DOHH2 (cell line): Measurements from ENCODE around the gene HCLS1.

ENCODE experiments used
- EZH2phosphoT487 ChIP-seq: fragments of 200-600 bp; sonication (generic); IDR thresholded peaks from 2 replicates; pipeline ENCODE4 v1.6.1; 2017; ENCODE audit warnings: borderline replicate concordance, mild to moderate bottlenecking, antibody characterized with exemption, low read length, moderate library complexity, mixed read lengths
- TF ChIP-seq, protein P1 (sequence below): fragments of 200-600 bp; sonication (generic); IDR thresholded peaks from one replicate; pipeline ENCODE4 v1.5.1; 2014; ENCODE audit warnings: antibody characterized with exemption, mild to moderate bottlenecking, low read depth, low read length; ENCODE audit not compliant: poor library complexity, severe bottlenecking

DNA sequence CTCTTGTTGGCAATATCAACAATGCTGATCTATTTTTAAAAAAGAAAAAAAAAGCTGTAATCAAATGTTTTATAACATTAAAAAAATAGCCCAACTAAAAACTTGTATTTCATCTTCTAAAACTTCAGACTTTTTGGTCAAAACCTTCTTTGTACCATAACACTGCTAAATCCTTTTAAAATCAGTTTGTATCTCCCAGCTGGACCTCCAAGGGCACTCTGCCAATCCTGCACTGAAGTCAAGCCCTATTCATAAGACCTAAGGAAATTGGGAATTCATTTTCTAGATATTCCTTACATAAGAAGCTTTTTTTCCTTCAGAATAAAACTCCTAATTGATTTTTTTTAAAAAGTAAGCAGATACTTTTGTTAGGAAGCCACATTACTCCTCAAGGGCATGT lies 38.2 kb upstream of the HCLS1 start:
- TF ChIP-seq, protein P1, sequence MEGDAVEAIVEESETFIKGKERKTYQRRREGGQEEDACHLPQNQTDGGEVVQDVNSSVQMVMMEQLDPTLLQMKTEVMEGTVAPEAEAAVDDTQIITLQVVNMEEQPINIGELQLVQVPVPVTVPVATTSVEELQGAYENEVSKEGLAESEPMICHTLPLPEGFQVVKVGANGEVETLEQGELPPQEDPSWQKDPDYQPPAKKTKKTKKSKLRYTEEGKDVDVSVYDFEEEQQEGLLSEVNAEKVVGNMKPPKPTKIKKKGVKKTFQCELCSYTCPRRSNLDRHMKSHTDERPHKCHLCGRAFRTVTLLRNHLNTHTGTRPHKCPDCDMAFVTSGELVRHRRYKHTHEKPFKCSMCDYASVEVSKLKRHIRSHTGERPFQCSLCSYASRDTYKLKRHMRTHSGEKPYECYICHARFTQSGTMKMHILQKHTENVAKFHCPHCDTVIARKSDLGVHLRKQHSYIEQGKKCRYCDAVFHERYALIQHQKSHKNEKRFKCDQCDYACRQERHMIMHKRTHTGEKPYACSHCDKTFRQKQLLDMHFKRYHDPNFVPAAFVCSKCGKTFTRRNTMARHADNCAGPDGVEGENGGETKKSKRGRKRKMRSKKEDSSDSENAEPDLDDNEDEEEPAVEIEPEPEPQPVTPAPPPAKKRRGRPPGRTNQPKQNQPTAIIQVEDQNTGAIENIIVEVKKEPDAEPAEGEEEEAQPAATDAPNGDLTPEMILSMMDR, result no peak
- TF ChIP-seq EZH2phosphoT487, result no peak
